ENCODE measurements around the gene NRXN3. TPM values are rescaled to one million over a fixed set of nuclear protein-coding genes. Genes with fewer than 3 reads are reported as not detected.

Gene NRXN3
- total and polyA plus RNA-seq, 11 donors = 0.19 to 2.2 (median 1.1) TPM

- 65 to 82% (median 72%) methylated on average over 2 of the region's 2 CpGs for WGBS, 4 donors
- Histone ChIP-seq H3K4me1 (no peaks in the 10 kb centered on the region), H3K4me3 (no peak overlapping the region), H3K9me3 (no peaks in the 10 kb centered on the region), H3K36me3 (no peaks in the 10 kb centered on the region), H3K27ac (no peak overlapping the region), H3K27me3 (peaks cover 0 to 12% (median 0%) of the 10 kb centered on the region in 9 donors)
- intact Hi-C loops (cut with DNase I) = loop anchor here in 4 of 10 donors (10.0 kb wide), 2 partner anchors 131 to 291 kb away; no protein-coding TSS in a partner anchor
- no peak for DNase-seq
- no peak for ATAC-seq
- no peak for TF ChIP-seq CTCF (IDR thresholded peaks at IDR 0.05)
- no peak for TF ChIP-seq POLR2A (IDR thresholded peaks at IDR 0.05)
These were observed 14.0 kb upstream of the NRXN3 start for GRCh38 chr14:78156196-78156595.

GRCh38 chr14:78157494-78158437 lies 12.4 kb upstream of the NRXN3 start:
- H3K27me3 ChIP-seq = peaks cover 0 to 7% (median 0%) of the 10 kb centered on the region in 9 donors
- TF ChIP-seq POLR2A (IDR thresholded peaks at IDR 0.05) (no peak), CTCF (IDR thresholded peaks at IDR 0.05) (no peak)
- DNase-seq = peak in 1 of 5 donors; percentile 32
- no peaks in the 10 kb centered on the region for H3K4me1 ChIP-seq
- no peak overlapping the region for H3K27ac ChIP-seq
- ATAC-seq = peak in 1 of 4 donors; percentile 59
- no peak overlapping the region for H3K4me3 ChIP-seq
- 41 to 46% (median 42%) methylated on average over 14 to 15 of the region's 15 CpGs for WGBS, 4 donors
- intact Hi-C loops (cut with DNase I) = loop anchor here in 4 of 10 donors (10.0 kb wide), 2 partner anchors 133 to 293 kb away; no protein-coding TSS in a partner anchor
- H3K9me3 ChIP-seq = no peaks in the 10 kb centered on the region
- no peaks in the 10 kb centered on the region for H3K36me3 ChIP-seq

GRCh38 chr14:78162202-78162601 lies 8.0 kb upstream of the NRXN3 start:
- H3K4me1 ChIP-seq = no peaks in the 10 kb centered on the region
- H3K27ac ChIP-seq = no peak overlapping the region
- H3K36me3 ChIP-seq = no peaks in the 10 kb centered on the region
- no peak for TF ChIP-seq CTCF (IDR thresholded peaks at IDR 0.05)
- no peak for TF ChIP-seq POLR2A (IDR thresholded peaks at IDR 0.05)
- H3K27me3 ChIP-seq = peaks cover 0 to 37% (median 9%) of the 10 kb centered on the region in 9 donors
- no peak for DNase-seq
- no peak for ATAC-seq
- H3K4me3 ChIP-seq = no peak overlapping the region
- WGBS, 4 donors = 66 to 74% (median 70%) methylated on average over 5 of the region's 5 CpGs
- no peaks in the 10 kb centered on the region for H3K9me3 ChIP-seq
- intact Hi-C loops (cut with DNase I) = no loop called here

GRCh38 chr14:78164226-78164853 lies 5.8 kb upstream of the NRXN3 start:
- H3K4me3 ChIP-seq = no peak overlapping the region
- H3K9me3 ChIP-seq = no peaks in the 10 kb centered on the region
- DNase-seq = no peak
- 7 to 9% (median 8%) methylated on average over 8 of the region's 8 CpGs for WGBS, 4 donors
- TF ChIP-seq CTCF (IDR thresholded peaks at IDR 0.05) (peak in 8 of 12 donors; percentile 19 to 43 (median 26)), POLR2A (IDR thresholded peaks at IDR 0.05) (no peak)
- H3K27ac ChIP-seq = no peak overlapping the region
- peak in 1 of 4 donors; percentile 22 for ATAC-seq
- intact Hi-C loops (cut with DNase I) = no loop called here
- H3K36me3 ChIP-seq = no peaks in the 10 kb centered on the region
- H3K4me1 ChIP-seq = no peaks in the 10 kb centered on the region
- H3K27me3 ChIP-seq = peaks cover 0 to 40% (median 9%) of the 10 kb centered on the region in 9 donors

Data from heart left ventricle (tissue), 16 donors.